Stimulated activated CD8-positive, alpha-beta memory T cell treated with anti-CD3 and anti-CD28 coated beads, Interleukin-15, amount 100 ng/mL, for 24 hours (primary cell): ENCODE results near the gene RETN.

Source experiments
- DNase-seq: peaks from one replicate; pipeline ENCODE4 v3.0.0-alpha.2; 2020; ENCODE audit warnings: low read depth

Gene RETN

DNA sequence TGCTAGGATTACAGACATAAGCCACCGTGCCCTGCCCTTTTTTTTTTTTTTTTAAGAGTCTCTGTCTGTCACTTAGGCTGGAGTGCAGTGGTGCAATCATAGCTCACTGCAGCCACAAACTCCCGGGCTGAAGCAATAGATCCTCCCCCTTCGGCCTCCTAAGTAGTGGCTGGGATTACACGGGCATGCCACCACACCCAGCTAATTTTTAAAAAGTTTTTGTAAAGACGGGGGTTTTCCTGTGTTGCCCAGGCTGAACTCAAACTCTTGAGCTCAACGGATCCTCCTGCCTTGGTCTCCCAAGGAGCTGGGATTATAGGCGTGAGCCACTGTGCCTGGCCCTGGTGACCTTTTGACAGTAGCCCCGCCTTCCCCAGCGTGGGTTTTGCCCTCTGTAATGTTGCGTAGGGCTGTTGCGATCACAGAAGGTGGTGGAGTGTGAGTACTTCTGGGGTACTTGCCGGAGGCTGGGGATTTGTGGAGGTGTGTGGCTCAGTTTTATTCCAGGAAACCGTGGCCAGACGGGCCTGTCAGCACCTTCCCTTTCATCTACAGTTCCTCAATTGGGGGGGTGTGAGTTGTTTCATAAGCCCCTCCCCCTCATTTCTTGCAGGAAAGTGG is 11.6 kb upstream of the RETN start:
- no peak for DNase-seq

DNA sequence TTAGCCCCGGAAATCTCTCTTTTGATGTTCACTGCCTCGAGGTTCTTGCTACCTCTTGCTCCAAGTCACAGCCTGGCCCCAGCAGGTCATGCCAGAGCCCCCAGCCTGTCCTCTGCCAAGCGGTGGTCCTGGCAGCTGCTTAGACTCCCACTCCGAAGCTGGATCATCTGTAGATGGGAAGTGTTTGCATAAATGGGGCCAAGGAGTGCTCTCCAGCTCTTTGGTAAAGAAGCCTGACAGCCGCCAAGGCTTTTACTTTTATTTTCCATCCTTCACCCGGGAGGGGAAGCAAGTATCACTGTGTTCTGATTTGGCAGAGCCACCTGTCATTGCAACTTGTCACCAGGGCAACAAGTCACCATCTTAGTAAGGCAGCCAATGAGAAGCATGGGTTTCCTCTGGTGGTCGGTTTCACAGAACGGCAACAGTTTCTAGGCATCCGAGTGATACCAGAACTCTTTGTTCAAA is 10.6 kb upstream of the RETN start:
- DNase-seq: no peak

DNA sequence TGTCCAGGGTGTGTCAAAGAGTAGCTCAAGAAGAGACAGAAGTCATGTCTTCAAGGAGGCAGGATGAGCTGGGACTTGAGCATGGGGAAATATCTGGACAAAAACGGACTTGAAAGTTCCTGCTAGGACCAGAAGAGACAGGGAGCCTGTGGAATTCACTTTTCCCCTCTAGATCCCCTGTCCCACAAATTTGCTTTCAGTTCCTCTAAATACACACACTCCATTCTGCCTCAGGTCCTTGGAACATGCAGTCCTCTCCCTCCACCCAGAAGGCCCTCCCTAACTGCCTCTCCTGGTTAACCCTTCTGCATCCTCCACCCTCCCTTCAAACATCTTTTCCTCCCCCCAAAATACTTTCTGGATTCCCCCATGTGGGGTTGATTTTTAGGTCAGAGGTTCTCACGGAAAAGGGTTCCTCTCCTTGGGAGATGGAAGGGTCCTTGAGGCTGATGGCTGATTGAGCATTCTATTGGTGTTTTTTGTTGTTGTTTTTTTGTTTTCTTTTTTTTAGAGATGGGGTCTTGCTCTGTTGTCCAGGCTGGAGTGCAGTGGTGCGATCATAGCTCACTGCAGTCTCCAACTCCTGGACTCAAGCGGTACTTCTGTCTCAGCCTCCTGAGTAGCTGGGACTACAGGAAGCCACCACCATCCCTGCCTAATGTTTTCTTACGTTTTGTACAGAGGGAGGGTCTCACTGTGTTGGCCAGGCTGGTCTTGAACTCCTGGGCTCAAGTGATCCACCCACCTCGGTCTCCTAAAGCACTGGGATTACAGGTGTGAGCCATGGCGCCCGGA is 6.9 kb upstream of the RETN start:
- DNase-seq: no peak

DNA sequence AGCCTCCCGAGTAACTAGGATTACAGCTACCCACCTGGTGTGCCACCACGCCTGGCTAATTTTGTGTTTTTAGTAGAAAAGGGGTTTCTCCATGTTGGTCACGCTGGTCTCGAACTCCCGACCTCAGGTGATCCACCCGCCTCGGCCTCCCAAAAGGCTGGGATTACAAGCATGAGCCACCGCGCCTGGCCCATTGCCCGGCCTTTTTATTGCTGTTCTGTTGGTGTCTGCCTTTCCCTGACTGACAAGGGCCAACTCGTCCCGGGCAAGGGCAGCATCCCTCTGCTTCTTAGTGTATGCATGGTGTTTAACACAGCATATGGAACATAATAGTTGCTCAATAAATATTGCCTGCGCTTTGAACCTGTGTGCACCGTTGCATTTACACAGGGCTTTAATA is 6.2 kb upstream of the RETN start:
- no peak for DNase-seq

DNA sequence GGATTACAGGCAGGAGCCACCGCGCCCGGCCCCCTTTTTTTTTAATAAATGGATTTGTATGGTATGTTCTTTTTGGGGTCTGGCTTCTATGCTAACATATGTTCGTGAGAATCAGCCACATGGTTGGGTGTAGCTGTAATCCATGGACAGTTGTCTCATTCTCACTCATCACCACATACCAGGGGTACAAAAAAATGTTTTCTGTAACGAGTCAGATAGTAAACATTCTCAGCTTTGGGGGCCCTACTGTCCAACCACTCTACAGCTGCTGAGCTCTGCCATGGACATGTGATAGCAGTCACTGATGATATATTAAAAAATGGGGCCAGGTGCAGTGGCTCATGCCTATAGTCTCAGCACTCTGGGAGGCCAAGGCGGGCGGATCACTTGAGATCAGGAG is 5.1 kb upstream of the RETN start:
- no peak for DNase-seq

DNA sequence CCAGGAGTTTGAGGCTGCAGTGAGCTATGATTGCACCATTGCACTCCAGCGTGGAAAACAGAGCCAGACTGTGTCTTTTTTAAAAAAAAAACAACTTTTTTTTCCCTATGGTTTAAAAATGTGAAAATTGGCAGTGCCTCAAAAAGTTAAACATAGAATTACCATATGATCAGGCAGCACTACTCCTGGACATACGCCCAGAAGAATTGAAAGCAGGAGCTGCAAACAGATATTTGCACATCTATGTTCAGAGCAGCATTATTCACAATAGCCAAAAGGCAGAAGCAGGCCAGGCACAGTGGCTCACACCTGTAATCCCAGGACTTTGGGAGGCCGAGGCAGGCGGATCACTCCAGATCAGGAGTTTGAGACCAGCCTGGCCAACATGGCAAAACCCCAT is 3.8 kb upstream of the RETN start:
- DNase-seq: no peak

DNA sequence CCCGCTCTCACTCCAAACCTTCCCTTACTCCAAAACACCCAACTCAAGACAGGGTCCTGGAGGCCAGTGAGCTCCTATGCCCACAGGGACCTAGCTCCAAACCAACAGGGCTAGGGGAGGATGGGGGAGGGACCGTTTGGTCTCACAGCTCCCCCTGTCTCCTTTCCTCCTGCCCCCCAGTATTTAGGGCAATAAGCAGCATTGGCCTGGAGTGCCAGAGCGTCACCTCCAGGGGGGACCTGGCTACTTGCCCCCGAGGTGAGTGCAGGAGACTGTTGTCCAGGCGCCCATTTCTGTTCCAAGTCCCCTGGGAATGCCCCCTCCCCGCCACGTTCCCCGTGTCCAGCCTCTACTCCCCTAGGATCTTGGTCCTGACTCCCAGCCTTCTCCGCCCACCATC is 792 bp downstream of the RETN start:
- no peak for DNase-seq

DNA sequence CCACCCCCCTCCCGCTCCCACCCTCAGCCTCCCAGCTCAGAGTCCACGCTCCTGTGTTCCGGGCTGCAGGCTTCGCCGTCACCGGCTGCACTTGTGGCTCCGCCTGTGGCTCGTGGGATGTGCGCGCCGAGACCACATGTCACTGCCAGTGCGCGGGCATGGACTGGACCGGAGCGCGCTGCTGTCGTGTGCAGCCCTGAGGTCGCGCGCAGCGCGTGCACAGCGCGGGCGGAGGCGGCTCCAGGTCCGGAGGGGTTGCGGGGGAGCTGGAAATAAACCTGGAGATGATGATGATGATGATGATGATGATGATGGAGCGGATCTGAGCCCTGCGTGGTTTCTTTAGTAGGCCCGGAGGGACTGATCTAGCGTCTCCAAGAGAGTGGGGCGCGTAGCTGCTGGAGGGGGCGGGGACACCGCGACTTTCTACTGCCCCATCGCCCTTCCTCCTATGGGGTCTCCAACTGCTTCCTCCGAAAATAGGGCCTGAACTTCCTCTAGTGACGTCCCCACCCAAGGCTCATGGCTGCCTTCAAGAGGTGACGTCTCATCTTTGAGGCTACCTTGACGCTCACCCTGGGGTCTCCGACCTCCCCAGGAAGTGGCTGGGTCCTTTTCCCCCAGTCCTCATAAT is 1.4 kb downstream of the RETN start:
- DNase-seq: no peak

DNA sequence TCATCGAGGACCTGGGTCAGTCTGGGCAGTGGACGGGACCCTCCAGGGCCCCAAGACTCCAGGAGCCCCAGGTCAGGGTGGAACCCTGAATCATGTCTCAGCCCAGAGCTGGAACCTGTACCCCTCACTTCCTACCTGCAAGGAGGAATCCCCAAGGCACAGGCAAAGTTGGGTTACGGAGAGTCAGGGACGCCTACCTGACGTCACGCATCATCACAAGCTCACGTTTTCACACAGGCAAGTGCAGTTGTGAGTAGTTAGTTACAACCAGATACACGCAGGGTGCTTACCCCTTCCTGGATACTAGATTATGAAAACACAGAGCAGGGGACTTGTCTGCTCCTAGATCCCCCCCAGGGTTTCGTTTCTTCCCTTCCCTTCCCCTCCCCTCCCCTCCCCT is 1.9 kb downstream of the RETN start:
- no peak for DNase-seq

DNA sequence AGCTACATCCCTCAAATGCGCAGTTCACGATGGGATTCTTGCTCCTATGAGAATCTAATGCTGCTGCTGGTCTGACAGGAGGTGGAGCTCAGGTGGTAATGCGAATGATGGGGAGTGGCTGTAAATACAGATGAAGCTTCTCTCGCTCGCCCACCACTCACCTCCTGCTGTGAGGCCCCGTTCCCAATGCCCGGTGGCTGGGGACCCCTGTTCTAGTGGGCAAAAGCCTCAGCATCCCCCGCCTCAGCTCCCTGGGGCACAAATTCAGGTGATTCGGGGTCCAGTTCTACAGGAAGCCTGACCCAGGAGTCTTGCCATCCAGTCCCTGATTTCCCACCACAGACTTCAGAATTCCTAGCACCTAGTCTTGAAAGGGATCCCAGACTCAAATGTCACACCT is 3.7 kb downstream of the RETN start:
- DNase-seq: no peak

DNA sequence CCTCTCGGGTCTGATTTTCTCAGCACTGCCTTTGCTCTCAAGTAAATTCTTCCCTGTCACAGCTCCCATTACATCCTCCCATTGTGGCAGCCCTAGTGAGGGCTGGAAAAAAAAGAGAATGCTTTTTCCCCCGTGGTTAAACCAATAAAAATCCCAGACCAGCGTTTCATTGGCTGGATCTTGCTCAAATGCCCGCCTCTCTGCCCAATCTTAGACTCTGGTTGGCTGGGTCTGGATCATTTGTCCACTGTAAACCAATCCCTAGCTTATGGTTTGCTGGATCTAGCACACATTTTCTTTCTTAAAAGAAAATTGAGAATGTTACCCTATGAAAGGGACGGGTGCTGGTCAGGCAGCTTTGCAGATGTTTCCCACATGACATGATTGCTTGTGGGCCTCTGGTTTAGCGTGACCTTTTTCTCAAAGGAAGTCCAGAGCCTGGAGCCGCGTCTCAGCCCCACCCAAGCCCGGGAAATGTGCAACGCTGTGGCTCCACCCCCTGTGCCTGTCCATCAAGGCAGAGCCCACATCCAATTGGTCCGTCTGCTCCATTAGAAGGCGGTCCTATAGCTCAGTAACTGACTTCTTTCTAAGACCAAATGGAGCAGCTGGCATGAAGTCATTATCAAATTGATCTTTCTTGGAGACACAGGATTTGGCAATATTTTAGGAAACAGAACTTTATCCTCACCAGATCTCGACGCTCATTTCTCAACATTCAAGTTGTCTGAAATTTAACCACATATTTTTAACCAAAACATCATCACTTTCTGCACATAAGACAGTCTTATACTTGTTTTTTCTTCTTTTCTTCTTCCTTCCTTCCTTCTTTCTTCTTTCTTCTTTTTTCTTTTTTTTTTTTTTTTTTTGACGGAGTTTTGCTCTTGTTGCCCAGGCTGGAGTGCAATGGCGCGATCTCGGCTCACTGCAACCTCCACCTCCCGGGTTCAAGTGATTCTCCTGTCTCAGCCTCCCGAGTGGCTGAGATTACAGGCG is 5.5 kb downstream of the RETN start:
- DNase-seq: no peak

DNA sequence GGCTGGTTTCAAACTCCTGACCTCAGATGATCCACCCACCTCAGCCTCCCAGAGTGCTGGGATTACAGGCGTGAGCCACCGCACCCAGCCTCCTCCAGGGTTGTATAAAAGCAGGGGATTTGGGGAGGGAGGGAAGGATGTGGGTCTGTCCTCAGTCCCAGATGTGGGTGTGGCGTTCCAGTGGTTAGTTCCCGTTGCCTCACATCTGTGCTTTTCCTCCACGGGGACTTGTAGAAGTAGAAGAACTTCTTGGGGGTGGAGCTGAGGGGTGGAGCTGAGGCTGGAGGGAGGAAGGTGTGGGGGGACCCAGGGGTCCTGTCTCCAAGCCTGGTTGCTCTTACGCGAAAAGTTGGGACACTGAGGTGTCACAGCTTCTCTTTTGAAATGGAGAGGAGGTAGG is 7.5 kb downstream of the RETN start:
- no peak for DNase-seq

DNA sequence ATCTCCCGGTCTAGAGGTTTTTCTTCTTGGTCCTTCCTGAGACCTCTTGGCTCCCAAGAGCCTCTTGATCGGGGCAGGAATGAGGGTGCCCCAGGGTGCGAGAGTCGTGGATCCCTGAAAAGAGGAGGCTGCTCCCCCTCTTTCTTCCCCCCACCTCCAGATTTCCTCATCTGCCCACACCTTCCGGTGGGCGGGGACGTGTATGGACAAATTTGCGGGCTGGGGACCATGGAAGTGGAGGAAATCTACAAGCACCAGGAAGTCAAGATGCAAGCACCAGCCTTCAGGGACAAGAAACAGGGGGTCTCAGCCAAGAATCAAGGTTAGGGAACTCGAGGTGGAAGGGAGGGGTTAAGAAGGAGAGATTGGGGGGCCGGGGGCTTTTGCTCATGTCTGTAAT is 8.0 kb downstream of the RETN start, which contains the start of gene MCEMP1:
TSS of gene MCEMP1 (plus strand) at position 237 of the 400 bp plus-strand sequence. CDS start at position 268, 31 bp downstream.
- DNase-seq: no peak

DNA sequence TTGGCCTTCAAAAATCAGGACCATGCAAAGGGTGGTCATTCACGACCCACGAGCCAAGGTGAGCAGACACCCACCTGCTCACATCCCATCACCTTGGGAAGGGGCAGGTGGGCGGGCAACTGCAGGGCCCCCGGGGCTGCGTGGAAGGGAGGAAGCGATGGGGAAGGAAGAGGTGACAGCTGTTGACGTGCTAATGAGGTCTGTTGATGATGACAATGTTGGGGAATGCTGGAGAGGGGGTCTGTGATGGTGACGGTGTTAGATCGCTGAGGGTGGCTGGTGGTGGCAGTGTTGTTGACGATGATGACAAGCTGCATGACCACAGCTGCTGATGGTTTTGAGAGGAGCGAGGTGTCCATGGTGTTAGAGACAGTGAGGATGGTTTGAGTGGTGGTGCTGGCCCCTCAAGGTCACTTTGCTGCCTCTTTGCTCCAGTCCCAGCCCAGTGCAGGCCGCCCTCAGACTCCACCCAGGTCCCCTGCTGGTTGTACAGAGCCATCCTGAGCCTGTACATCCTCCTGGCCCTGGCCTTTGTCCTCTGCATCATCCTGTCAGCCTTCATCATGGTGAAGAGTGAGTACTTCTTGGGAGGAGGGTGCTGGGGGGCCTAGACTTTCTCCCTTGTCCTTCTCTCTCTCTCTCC is 8.9 kb downstream of the RETN start:
- DNase-seq: no peak

DNA sequence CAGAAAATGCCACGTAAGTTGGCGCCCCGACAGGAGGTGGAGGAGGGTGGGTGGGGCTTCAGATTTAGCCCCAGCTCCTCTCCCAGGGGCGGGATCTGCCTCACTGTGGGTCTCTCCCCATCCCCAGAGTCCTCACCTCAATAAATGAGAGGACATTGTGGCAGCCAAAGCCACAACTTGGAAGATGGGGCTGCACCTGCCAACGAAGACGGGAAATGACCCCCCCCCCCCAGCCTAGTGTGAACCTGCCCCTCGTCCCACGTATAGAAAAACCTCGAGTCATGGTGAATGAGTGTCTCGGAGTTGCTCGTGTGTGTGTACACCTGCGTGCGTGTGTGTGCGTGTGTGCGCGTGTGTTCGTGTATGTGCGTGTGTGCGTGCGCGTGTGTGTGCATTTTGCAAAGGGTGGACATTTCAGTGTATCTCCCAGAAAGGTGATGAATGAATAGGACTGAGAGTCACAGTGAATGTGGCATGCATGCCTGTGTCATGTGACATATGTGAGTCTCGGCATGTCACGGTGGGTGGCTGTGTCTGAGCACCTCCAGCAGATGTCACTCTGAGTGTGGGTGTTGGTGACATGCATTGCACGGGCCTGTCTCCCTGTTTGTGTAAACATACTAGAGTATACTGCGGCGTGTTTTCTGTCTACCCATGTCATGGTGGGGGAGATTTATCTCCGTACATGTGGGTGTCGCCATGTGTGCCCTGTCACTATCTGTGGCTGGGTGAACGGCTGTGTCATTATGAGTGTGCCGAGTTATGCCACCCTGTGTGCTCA is 10.3 kb downstream of the RETN start:
- no peak for DNase-seq

DNA sequence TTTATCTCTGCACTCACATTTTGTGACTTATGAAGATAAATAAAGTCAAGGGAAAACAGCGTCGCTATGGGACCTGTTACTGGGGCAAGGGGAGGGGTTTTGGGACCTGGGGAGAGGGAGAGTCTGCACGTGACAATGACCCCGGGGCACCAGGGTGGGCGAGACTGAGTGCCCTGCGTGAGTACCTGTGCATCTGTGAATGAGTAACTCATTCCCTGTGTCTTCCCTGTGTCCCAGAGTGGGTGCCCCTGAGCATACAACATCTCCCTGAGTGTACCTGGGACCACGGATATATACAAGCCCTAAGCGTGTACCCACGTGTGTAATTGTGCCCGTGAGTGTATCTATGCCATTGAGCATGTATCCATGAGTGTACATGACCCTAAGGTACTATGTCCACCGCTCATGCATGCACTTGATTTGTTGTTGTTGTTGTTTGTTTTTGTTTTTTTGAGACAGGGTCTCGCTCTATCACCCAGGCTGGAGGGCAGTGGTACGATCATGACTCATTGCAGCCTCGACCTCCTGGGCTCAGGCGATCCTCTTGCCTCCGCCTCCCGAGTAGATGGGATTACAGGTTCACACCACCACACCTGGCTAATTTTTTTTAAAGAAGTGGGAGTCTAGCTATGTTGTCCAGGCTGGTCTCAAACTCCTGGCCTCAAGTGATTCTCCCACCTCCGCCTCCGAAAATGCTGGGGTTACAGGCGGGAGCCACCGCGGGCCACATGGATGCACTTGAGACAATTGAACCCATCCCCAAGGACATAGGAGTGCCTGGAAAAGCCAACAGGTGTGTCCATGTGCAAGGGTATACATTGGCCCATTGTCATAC is 11.1 kb downstream of the RETN start:
- DNase-seq: no peak

DNA sequence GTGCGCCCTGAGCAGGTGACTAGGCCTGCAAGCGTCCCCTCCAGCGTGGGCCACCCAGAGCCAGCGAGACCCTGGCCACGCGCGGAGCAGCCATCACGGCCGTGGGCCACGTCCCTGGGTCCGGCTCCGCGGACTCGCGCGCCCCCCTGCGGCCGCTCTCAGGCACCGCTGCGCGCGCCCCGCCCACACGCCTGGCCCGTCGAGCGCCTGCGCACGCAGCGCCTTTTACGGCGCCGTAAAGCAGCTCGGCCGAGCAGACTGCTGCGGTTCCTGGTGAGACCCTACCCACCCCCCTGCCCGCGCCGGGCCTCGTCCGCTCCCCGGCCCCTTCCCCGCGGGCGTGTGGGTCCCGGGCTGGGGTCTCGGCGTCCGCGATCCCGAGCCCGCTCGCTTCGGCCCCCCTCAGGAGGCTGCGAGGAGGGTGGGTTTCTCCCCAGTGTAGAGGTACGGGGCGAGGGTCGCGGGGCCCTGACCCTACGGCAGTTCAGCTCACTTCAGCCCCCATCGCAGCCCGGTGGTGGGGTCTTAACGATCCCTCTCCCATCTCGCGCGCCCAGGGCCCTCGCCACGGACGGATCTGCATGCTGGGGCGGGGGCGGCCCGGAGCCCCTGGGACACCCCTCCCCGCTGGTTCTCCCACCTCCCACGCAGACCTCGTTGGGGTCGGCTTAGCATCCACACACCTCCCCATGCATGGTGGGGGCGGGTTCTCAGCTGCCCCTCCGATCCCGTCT is 11.9 kb downstream of the RETN start, which contains the start of gene TRAPPC5:
TSS of gene TRAPPC5 (plus strand) at position 228 of the 734 bp plus-strand sequence. CDS start 1,421 bp downstream, outside the sequence.
- DNase-seq: peak; percentile 84

DNA sequence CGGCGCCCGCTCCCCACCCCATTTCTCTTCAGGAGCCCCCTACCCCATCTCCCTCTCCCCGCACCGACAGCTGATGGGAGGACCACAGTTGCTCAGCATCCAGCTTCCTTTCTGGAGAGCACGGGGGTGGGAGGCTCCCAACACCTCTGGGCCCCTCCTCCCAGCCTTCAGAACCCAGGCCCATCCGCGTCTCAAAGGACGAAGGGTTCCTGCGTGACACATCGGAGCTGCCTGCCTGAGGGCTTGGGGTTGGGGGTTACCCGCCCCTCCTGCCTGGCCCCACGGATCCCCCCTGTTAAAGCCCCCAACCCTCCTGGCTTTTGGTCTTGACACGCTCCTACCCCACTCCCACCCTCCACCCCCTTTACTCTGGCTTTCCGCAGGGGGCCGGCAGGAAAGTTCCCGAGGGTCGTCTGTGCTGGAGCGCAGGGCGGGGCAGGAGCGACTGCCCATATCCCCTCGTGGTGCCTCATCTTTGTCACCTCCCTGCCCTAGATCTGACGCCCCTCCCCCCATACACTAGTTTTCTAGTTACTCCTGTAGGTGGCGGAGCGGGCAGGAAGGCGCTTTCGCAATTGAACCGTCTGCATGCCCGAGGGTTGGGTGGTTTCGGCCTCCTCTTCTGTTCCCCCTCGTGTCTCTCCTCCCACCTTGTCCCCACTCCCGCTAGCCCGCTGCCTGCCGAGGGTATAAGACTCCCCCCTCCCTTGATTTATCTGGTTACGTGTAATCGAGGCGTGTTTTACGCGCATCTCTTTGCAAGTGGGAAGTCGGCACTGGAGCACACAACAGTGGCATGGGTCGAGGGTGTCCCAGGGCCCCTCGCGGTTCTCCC is 12.7 kb downstream of the RETN start:
- no peak for DNase-seq
